GM15510 (cell line): Measurements from ENCODE around the gene LAMA3.

ENCODE experiments used
- POLR2A ChIP-seq: IDR thresholded peaks from 3 replicates; pipeline ENCODE4 v1.6.1; 2011; ENCODE audit warnings: borderline replicate concordance; ENCODE audit not compliant: insufficient read length; ENCODE audit errors: extremely low read depth

Gene LAMA3

DNA sequence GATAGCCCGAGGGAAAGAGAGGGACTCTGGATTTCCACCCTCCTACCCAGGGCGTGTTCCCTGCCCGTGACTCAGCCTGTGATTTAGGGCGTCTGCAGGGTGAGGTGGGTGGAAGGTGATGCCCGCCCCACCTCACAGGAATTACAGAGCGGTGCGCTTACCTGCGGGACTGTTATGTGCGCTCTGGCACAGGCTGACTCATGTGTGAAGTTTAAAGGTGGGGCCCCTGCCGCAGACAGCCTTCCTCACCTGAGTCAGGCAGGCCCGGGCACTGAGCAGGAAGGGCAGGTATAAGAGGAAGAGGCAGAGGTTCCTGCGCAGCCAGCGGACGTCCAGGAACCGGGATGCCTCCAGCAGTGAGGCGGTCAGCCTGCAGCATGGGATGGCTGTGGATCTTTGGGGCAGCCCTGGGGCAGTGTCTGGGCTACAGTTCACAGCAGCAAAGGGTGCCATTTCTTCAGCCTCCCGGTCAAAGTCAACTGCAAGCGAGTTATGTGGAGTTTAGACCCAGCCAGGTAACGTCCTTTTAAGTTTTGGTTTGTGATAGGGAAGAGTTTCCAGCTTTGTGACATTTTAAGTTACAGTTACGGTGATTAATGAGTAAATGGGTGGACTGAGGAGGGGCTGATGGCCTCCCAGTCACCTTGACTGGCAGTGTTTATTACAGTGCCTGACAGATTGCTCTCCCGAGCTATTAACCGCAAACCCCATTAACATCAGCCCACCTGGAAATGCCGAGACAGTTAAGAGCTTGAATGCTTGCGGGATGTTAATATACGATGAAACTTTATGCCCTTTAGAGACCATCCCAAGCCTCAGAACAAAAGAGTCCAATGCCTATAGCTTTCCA lies 183.7 kb downstream of the LAMA3 start:
- TF ChIP-seq POLR2A: no peak

DNA sequence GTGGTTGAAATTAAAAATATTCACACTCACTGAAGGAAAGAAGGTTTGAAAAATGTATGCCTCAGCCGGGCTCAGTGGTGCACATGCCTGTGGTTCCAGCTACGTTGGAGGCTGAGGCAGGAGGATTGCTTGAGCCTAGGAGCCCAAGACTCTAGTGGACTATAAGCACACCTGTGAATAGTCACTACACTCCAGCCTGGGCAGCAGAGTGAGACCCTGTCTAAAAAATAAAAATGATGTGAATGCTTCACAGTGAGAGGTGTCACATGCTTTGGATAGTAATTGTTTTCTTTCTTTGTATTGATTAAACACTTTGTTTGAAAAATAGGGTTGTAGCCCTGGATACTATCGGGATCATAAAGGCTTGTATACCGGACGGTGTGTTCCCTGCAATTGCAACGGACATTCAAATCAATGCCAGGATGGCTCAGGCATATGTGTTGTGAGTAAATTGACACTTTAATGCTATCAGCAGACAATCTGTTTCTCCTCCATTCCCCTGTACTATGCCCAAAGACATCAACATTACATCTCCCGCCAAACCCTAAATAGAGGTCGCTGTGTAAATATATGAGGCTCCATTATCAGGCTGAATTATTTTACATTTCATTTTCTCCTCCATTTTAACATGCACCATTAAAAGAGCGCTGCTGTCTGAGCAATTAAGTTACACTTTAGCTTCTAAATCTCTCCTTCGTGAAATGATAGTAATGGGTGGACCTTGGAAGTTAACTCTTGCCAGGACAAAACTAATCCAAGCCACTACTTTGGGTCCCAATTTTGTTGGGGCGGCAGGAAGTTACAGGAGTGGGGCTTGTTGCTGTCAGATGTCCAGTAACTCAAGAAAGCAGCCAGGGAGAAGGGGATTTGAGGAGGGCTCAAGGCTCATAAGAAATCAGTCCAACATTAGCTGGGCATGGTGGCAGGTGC lies 187.0 kb downstream of the LAMA3 start:
- no peak for TF ChIP-seq POLR2A

GRCh38 chr18:23876921-23877320 lies 187.7 kb downstream of the LAMA3 start:
- no peak for TF ChIP-seq POLR2A

- no peak for TF ChIP-seq POLR2A
These were observed 188.1 kb downstream of the LAMA3 start for GRCh38 chr18:23877371-23877770.

DNA sequence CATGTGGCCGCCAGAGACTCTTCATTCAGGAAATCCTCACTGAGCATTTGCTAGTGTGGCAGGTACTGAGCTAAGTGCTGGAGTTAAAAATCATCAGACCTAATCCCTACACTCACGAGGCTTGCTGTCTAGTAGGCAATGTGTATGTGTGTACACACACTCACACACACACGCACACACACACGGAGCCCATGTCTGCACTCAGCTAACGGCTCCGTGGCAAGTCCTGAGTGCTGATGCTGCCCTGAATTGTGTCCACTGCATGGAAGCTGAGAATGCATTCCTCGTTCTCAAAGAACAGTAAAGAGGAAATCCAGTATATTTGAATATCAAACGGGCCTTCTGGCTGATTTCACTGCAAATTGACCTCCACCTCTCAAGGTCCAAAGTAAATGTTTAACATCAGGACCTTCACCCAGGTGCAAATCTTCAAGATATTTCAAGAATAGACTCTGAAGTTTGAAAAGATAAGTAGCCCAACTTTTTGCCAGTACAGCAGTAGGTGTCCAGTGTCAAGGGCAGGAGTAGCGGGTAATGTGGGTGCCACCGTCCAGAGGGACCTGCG lies 189.2 kb downstream of the LAMA3 start:
- no peak for TF ChIP-seq POLR2A

GRCh38 chr18:23879126-23879525 lies 189.9 kb downstream of the LAMA3 start:
- TF ChIP-seq POLR2A: no peak

DNA sequence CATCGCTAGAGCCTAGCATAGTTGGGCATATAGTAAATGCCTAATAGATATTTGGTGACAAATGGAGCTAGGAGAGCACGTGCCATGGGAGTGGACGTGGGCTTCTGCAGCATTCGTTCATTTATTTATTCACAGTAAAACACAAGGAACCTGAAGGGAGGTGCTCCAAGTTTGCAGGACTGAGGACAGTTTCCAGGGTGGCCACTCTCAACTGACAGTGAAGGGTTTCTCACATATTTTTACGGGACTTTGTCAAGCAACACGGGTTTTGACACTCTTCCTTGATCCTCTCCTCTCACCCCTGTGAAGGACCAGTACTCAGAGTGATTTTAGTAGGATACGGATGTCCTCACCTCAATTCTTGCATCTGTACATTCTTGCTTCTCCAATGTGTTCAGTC lies 190.3 kb downstream of the LAMA3 start:
- TF ChIP-seq POLR2A: no peak

- no peak for TF ChIP-seq POLR2A
These were observed 190.8 kb downstream of the LAMA3 start for GRCh38 chr18:23879966-23880565.

- no peak for TF ChIP-seq POLR2A
These were observed 191.8 kb downstream of the LAMA3 start for GRCh38 chr18:23880931-23881617.

DNA sequence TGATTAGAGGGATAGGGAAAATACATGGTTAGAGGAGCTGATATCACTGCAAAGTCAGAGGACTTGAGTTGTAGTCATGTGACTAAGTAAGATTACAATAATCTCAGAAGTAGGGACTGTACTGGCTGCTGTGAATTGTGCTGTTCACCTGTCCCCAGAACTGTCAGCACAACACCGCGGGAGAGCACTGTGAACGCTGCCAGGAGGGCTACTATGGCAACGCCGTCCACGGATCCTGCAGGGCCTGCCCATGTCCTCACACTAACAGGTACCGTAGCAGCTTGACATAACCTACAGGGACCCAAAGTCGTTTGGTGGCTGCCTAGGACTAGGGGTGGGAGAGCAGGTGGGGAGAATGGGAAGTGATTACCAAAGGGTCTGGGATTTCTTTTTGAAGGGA lies 192.5 kb downstream of the LAMA3 start:
- TF ChIP-seq POLR2A: no peak

DNA sequence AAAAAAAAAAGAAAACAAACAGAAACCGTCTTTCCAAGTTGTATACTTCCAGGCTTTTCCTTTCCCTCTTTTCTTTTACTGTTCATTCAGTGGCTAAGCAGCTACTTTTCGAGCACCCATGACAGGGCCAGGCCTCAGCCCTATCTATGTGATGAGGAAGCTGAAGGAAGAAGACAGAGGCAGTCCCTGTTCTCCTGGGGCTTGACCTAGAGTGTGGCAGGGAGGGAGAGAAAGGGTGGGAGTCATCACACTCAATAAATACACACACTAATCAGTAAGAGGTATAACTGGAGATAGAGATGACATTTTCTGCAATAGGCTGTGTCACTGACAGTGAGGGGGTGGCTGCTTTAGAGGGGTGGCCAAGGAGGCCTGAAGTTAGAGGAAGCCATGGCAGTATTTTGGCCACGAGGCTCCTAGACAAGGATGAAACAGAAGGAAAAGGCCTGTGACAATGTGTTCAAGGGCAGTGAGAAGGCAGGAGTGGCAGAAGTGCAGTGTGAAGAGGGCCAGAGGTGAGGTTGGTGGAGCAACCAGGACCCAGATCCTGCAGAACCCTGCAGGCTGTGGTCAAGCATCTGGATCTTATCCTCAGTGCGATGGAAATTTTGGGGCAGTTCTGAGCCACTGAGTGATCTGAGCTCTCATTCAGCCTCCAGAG lies 193.5 kb downstream of the LAMA3 start:
- TF ChIP-seq POLR2A: no peak

GRCh38 chr18:23883277-23883790 lies 194.1 kb downstream of the LAMA3 start:
- no peak for TF ChIP-seq POLR2A

GRCh38 chr18:23884681-23885375 lies 195.6 kb downstream of the LAMA3 start:
- TF ChIP-seq POLR2A: no peak

DNA sequence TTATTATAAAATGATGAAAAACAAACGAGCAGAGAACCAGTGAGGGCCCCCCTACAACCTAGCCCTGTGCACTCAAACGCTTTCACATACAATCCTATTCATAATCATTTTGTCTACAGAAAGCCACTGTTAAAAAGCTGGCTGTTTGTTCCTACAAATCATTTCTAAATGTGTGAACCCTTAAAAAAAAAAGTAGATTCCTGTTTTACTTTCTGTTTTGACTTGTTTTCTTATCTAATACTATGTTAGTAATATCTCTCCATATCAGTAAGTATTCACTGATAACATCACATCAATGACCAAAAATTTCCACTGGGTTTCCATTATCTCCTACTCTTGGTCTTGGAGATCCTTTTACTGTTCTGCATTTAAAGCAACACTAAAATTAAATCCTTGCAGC lies 196.5 kb downstream of the LAMA3 start:
- TF ChIP-seq POLR2A: no peak

- no peak for TF ChIP-seq POLR2A
These were observed 197.8 kb downstream of the LAMA3 start for GRCh38 chr18:23887035-23887434.
